Measurements from ENCODE around the gene SHISA7.

DNA sequence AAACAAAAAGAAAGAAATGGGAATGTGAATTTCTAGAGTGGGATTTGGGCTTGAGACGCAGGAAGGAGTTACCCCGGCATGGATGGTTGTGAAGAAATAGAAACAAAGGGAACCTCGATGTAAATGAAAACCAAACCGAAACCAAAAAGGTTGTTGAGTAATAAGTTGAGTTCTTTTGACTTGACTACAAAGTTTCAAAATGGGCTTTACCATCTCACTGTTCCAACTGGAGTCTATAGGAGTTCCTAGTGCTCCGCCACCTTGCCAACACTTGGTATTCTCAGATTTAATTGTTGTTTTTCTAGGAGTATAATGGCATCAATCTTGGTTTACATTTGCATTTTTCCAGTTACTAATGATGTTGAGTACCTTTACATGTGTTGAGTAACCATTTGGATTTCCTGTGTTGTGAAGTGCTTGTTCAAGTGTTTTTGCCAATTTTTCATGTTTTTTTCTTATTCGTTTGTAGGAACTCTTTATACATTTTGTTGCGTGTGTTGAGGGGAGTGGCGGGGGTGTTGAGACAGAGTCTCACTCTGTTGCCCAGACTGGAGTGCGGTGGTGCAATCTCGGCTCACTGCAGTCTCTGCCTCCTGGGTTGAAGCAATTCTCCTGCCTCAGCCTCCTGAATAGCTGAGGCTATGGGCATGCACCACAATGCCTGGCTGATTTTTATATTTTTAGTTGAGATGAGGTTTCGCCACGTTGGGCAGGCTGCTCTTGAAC is 44.7 kb downstream of the SHISA7 start:
- TF ChIP-seq, protein P1, sequence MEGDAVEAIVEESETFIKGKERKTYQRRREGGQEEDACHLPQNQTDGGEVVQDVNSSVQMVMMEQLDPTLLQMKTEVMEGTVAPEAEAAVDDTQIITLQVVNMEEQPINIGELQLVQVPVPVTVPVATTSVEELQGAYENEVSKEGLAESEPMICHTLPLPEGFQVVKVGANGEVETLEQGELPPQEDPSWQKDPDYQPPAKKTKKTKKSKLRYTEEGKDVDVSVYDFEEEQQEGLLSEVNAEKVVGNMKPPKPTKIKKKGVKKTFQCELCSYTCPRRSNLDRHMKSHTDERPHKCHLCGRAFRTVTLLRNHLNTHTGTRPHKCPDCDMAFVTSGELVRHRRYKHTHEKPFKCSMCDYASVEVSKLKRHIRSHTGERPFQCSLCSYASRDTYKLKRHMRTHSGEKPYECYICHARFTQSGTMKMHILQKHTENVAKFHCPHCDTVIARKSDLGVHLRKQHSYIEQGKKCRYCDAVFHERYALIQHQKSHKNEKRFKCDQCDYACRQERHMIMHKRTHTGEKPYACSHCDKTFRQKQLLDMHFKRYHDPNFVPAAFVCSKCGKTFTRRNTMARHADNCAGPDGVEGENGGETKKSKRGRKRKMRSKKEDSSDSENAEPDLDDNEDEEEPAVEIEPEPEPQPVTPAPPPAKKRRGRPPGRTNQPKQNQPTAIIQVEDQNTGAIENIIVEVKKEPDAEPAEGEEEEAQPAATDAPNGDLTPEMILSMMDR (IDR thresholded peaks at IDR 0.05; ENCODE audit: low read length): no peak
- no peak for TF ChIP-seq EZH2 (IDR thresholded peaks at IDR 0.05; ENCODE audit: borderline replicate concordance, low read length)

Data from OCI-LY1 (cell line).